OCI-LY7 (cell line): ENCODE data around the gene HNMT. TPM values are rescaled to one million over a fixed set of nuclear protein-coding genes. Genes with fewer than 3 reads are reported as not detected.

Source experiments
- BruUV-seq: library from RNA; stranded (reverse); fragments of 400-500 nt; replicated peaks from 2 replicates; lab custom pipeline; 2021; lab: Mats Ljungman, UMichigan
- CTCF ChIA-PET: fragments of 300-600 bp; sonication (Branson Sonifier 250); formaldehyde crosslinking; loops from one replicate; lab custom pipeline; 2022; ENCODE audit warnings: antibody characterized with exemption; ENCODE audit not compliant: unreplicated experiment; lab: Charles Lee
- POLR2A ChIA-PET: fragments of 300-600 bp; sonication (Branson Sonifier 250); formaldehyde crosslinking; loops from one replicate; lab custom pipeline; 2022; ENCODE audit warnings: antibody characterized with exemption; lab: Charles Lee
- DNase-seq: peaks from one replicate; pipeline ENCODE4 v3.0.0-alpha.2; 2015; ENCODE audit warnings: low spot score
- H2AFZ ChIP-seq: fragments of 200-600 bp; sonication (generic), shearing (Covaris generic); 2 replicates; pipeline ENCODE4 v1.6.1; 2014; ENCODE audit warnings: mild to moderate bottlenecking, antibody characterized with exemption, low read length, moderate library complexity
- H3K27ac ChIP-seq: fragments of 200-600 bp; sonication (generic); 2 replicates; pipeline ENCODE4 v1.5.1; 2014; ENCODE audit warnings: mixed run types, low read depth, mild to moderate bottlenecking, moderate library complexity, low read length, inconsistent platforms; ENCODE audit not compliant: poor library complexity, severe bottlenecking
- H3K36me3 ChIP-seq: fragments of 200-600 bp; sonication (generic); 2 replicates; pipeline ENCODE4 v1.6.1; 2014; ENCODE audit warnings: mild to moderate bottlenecking, antibody characterized with exemption, low read length, moderate library complexity, mixed read lengths; ENCODE audit not compliant: insufficient read depth
- H3K4me1 ChIP-seq: fragments of 200-600 bp; sonication (generic); 2 replicates; pipeline ENCODE4 v1.5.1; 2014; ENCODE audit warnings: mild to moderate bottlenecking, low read length; ENCODE audit not compliant: insufficient read depth, poor library complexity, severe bottlenecking
- H3K4me2 ChIP-seq: fragments of 200-600 bp; sonication (generic); 2 replicates; pipeline ENCODE4 v1.6.1; 2014; ENCODE audit warnings: mild to moderate bottlenecking, low read length
- H3K4me3 ChIP-seq: fragments of 200-600 bp; sonication (generic); 2 replicates; pipeline ENCODE4 v1.5.1; 2014; ENCODE audit warnings: mild to moderate bottlenecking, low read depth, low read length; ENCODE audit not compliant: poor library complexity, severe bottlenecking
- H3K79me2 ChIP-seq: fragments of 200-600 bp; sonication (generic); 2 replicates; pipeline ENCODE4 v1.6.1; 2016; ENCODE audit warnings: low read depth, mild to moderate bottlenecking, low read length, moderate library complexity, mixed read lengths; ENCODE audit not compliant: insufficient read depth
- H3K9me2 ChIP-seq: fragments of 200-600 bp; sonication (generic); 2 replicates; pipeline ENCODE4 v1.6.1; 2016; ENCODE audit warnings: mild to moderate bottlenecking, low read length, mixed read lengths; ENCODE audit not compliant: insufficient read depth
- H3K9me3 ChIP-seq: fragments of 200-600 bp; sonication (generic); 2 replicates; pipeline ENCODE4 v1.6.1; 2014; ENCODE audit warnings: mild to moderate bottlenecking, mixed run types, low read length, mixed read lengths
- H4K20me1 ChIP-seq: fragments of 200-600 bp; sonication (generic); 2 replicates; pipeline ENCODE4 v1.6.1; 2014; ENCODE audit warnings: mild to moderate bottlenecking, antibody characterized with exemption, low read length, moderate library complexity, mixed read lengths; ENCODE audit not compliant: insufficient read depth
- EZH2phosphoT487 ChIP-seq: fragments of 200-600 bp; sonication (generic); IDR thresholded peaks from 2 replicates; pipeline ENCODE4 v1.6.1; 2018; ENCODE audit warnings: low read depth, borderline replicate concordance, mild to moderate bottlenecking, mixed run types, antibody characterized with exemption, low read length, moderate library complexity, mixed read lengths
- intact Hi-C: fragments of 100-400 bp; cut with micrococcal nuclease; formaldehyde crosslinking; loops from one replicate; pipeline ENCODE4 v1.10.0; 2022; ENCODE audit not compliant: unreplicated experiment
- total RNA-seq, 2 experiments: library from RNA; depleted of rRNA in 1 of 2; stranded (reverse); fragments of >200 nt in 1 of 2; shearing (Covaris generic) in 1 of 2; gene quantifications; 2 replicates each; pipeline ENCODE4 v1.2.3, GENCODE V29; 2014 to 2022
- TF ChIP-seq, protein P1 (sequence below): fragments of 200-600 bp; sonication (generic); conservative IDR thresholded peaks from 2 replicates; pipeline ENCODE4 v1.5.1; 2014; ENCODE audit warnings: mild to moderate bottlenecking, antibody characterized with exemption, low read length, moderate library complexity, mixed read lengths

Gene HNMT
- total RNA-seq, 2 experiments from 2014 or later, result not detected

GRCh38 chr2:138028538-138028937, 64.3 kb downstream of the HNMT start:
- Histone ChIP-seq H3K79me2 (no peaks in the 10 kb centered on the region), H3K9me3 (no peaks in the 10 kb centered on the region), H3K9me2 (no peaks in the 10 kb centered on the region), H3K4me2 (no peak overlapping the region), H4K20me1 (no peaks in the 10 kb centered on the region), H2AFZ (no peak overlapping the region), H3K27ac (no peak overlapping the region), H3K36me3 (no peaks in the 10 kb centered on the region), H3K4me1 (no peaks in the 10 kb centered on the region), H3K4me3 (no peak overlapping the region)
- no peak for TF ChIP-seq EZH2phosphoT487
- TF ChIP-seq, protein P1, sequence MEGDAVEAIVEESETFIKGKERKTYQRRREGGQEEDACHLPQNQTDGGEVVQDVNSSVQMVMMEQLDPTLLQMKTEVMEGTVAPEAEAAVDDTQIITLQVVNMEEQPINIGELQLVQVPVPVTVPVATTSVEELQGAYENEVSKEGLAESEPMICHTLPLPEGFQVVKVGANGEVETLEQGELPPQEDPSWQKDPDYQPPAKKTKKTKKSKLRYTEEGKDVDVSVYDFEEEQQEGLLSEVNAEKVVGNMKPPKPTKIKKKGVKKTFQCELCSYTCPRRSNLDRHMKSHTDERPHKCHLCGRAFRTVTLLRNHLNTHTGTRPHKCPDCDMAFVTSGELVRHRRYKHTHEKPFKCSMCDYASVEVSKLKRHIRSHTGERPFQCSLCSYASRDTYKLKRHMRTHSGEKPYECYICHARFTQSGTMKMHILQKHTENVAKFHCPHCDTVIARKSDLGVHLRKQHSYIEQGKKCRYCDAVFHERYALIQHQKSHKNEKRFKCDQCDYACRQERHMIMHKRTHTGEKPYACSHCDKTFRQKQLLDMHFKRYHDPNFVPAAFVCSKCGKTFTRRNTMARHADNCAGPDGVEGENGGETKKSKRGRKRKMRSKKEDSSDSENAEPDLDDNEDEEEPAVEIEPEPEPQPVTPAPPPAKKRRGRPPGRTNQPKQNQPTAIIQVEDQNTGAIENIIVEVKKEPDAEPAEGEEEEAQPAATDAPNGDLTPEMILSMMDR, result no peak
- DNase-seq, result no peak
- ChIA-PET POLR2A (no interaction called here), CTCF (no interaction called here)
- BruUV-seq, result no TSS peak
- intact Hi-C loops, result no loop called here

DNA sequence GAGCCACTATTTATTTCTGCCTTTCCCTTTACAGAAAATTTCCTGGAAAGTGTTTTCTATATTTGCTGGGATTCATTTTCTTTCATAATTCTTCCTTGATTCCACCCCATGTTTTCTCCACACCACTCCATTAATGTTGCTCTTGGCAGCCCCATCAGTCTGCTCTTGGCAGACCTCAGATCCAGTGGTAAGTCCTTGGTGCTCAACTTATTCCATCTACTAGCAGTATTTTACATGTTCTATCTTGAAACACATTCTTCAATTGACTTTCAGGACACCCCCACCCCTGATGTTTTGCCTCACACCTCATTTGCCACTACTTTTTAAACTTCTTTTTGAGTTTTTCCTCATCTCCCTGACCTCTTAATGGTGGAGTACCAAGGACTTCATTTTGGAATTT, 65.0 kb downstream of the HNMT start:
- DNase-seq, result no peak
- Histone ChIP-seq H4K20me1 (no peaks in the 10 kb centered on the region), H2AFZ (no peak overlapping the region), H3K79me2 (no peaks in the 10 kb centered on the region), H3K4me2 (no peak overlapping the region), H3K9me2 (no peaks in the 10 kb centered on the region), H3K9me3 (no peaks in the 10 kb centered on the region), H3K4me3 (no peak overlapping the region), H3K4me1 (no peaks in the 10 kb centered on the region), H3K36me3 (no peaks in the 10 kb centered on the region), H3K27ac (no peak overlapping the region)
- intact Hi-C loops, result no loop called here
- no TSS peak for BruUV-seq
- no peak for TF ChIP-seq EZH2phosphoT487
- TF ChIP-seq, protein P1, result no peak
- CTCF ChIA-PET, result no interaction called here
- POLR2A ChIA-PET, result no interaction called here

DNA sequence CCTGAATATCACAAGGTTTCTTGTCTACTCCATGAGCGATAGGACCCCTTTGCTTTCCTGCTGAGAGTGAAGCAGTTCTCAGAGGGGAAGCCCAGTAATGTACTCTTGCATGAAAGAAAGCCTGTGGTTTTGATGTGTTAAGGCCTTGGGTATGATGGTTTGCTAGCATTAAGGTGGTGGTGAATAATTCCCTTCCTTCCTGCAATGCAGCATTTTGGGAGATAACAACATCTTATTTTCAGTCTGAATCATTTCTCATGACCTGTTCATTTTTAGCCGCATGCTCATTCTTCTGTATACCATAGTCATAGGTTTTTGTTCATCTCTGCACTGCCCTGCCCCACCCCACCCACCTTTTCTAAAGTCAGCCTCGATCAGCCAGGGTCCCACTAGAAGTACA, 66.2 kb downstream of the HNMT start:
- Histone ChIP-seq H3K4me2 (no peak overlapping the region), H3K27ac (no peak overlapping the region), H3K4me3 (no peak overlapping the region), H2AFZ (no peak overlapping the region), H3K9me2 (no peaks in the 10 kb centered on the region), H4K20me1 (no peaks in the 10 kb centered on the region), H3K79me2 (no peaks in the 10 kb centered on the region), H3K4me1 (no peaks in the 10 kb centered on the region), H3K36me3 (no peaks in the 10 kb centered on the region), H3K9me3 (no peaks in the 10 kb centered on the region)
- DNase-seq, result no peak
- CTCF ChIA-PET, result no interaction called here
- intact Hi-C loops, result no loop called here
- no TSS peak for BruUV-seq
- TF ChIP-seq EZH2phosphoT487, result no peak
- TF ChIP-seq, protein P1, result no peak
- POLR2A ChIA-PET, result no interaction called here
